H1 (cell line): Measurements from ENCODE around the gene CFAP44. TPM values are rescaled to one million over a fixed set of nuclear protein-coding genes. Genes with fewer than 3 reads are reported as not detected.

Experiments
- CTCF ChIA-PET: fragments of 300-600 bp; sonication (Branson Sonifier 250); formaldehyde crosslinking; loops from one replicate; lab custom pipeline; 2021; ENCODE audit not compliant: partially characterized antibody; lab: Charles Lee
- POLR2A ChIA-PET: fragments of 300-600 bp; sonication (Branson Sonifier 250); formaldehyde crosslinking; loops from one replicate; lab custom pipeline; 2021; ENCODE audit warnings: inconsistent platforms; ENCODE audit not compliant: partially characterized antibody; lab: Charles Lee
- DNase-seq, 2 experiments: peaks; one replicate each; pipeline versions ENCODE4 v3.0.0 to v3.0.0-alpha.2; 2010 to 2022; ENCODE audit warnings: low spot score in 2 of 2, low read depth in 1 of 2, mixed read lengths in 1 of 2
- FAIRE-seq: peaks from 2 replicates; lab custom pipeline; 2011; peaks lifted over from hg19 to GRCh38; lab: Jason Lieb, UNC
- H2AFZ ChIP-seq: 2 replicates; pipeline ENCODE4 v1.8.1; 2012; ENCODE audit warnings: low read length, inconsistent platforms
- H2AK5ac ChIP-seq: 2 replicates; pipeline ENCODE4 v1.6.1; 2013; ENCODE audit warnings: low read depth, low read length
- H2BK120ac ChIP-seq: replicated peaks from 2 replicates; pipeline ENCODE3; 2013; ENCODE audit warnings: low read depth, low read length, inconsistent platforms
- H2BK12ac ChIP-seq: 2 replicates; pipeline ENCODE4 v1.6.1; 2013; ENCODE audit warnings: low read depth, low read length
- H2BK15ac ChIP-seq: 2 replicates; pipeline ENCODE4 v1.6.1; 2013; ENCODE audit warnings: low read length
- H2BK20ac ChIP-seq: 2 replicates; pipeline ENCODE4 v1.6.1; 2013; ENCODE audit warnings: low read length
- H2BK5ac ChIP-seq: 2 replicates; pipeline ENCODE4 v1.6.1; 2013; ENCODE audit warnings: low read depth, low read length
- H3K14ac ChIP-seq: 2 replicates; pipeline ENCODE4 v1.6.1; 2013; ENCODE audit warnings: inconsistent platforms; ENCODE audit not compliant: insufficient read length
- H3K18ac ChIP-seq: 2 replicates; pipeline ENCODE4 v1.6.1; 2013; ENCODE audit warnings: low read length; ENCODE audit errors: extremely low read depth
- H3K23ac ChIP-seq: 2 replicates; pipeline ENCODE4 v1.6.1; 2013; ENCODE audit warnings: inconsistent platforms; ENCODE audit not compliant: insufficient read length
- H3K23me2 ChIP-seq: 2 replicates; pipeline ENCODE4 v1.6.1; 2013; ENCODE audit warnings: low read depth, low read length
- H3K27ac ChIP-seq: 2 replicates; pipeline ENCODE4 v1.6.1; 2011; ENCODE audit warnings: low read depth, low read length, inconsistent platforms
- H3K27me3 ChIP-seq, 4 experiments: replicated peaks in 1 of 4; 1 replicate in 1 of 4; 2 replicates in 3 of 4; pipeline versions ENCODE4 v1.6.1 to v1.8.1; 2011 to 2013; ENCODE audit warnings: low read length in 3 of 4, mild to moderate bottlenecking in 3 of 4, inconsistent platforms in 2 of 4, mixed read lengths in 2 of 4, moderate library complexity in 1 of 4; ENCODE audit not compliant: control insufficient read depth in 3 of 4, insufficient read depth in 3 of 4; ENCODE audit errors: extremely low read depth in 1 of 4
- H3K36me3 ChIP-seq, 4 experiments: 2 replicates each; pipeline versions ENCODE4 v1.6.1 to v1.8.1; 2011 to 2013; ENCODE audit warnings: mild to moderate bottlenecking in 4 of 4, low read length in 3 of 4, moderate library complexity in 2 of 4, control low read depth in 1 of 4, inconsistent platforms in 1 of 4; ENCODE audit not compliant: insufficient read depth in 4 of 4, control insufficient read depth in 2 of 4
- H3K4ac ChIP-seq: replicated peaks from 2 replicates; pipeline ENCODE3; 2013; ENCODE audit warnings: low read length, low read depth, mixed read lengths, inconsistent platforms; ENCODE audit not compliant: insufficient read length
- H3K4me1 ChIP-seq, 4 experiments: replicated peaks in 1 of 4; 1 replicate in 1 of 4; 2 replicates in 3 of 4; pipeline versions ENCODE4 v1.6.1 to v1.8.1; 2011 to 2013; ENCODE audit warnings: low read length in 3 of 4, inconsistent platforms in 2 of 4, mixed read lengths in 1 of 4; ENCODE audit not compliant: insufficient read depth in 4 of 4, control insufficient read depth in 3 of 4
- H3K4me2 ChIP-seq, 2 experiments: 2 replicates each; pipeline versions ENCODE4 v1.6.1 to v1.8.1; 2011 to 2013; ENCODE audit warnings: low read depth in 2 of 2, low read length in 2 of 2, control low read depth in 1 of 2, inconsistent platforms in 1 of 2, mild to moderate bottlenecking in 1 of 2; ENCODE audit not compliant: insufficient read depth in 1 of 2
- H3K4me3 ChIP-seq, 4 experiments: fragments of 200-600, 300-600 bp in 1 of 4; sonication (generic), shearing (Covaris generic), sonication (Bioruptor Twin) in 1 of 4; 2 replicates each; pipeline versions ENCODE4 v1.5.1 to v1.8.1; 2011 to 2016; ENCODE audit warnings: low read length in 4 of 4, low read depth in 3 of 4, control low read depth in 2 of 4, inconsistent platforms in 2 of 4, mild to moderate bottlenecking in 2 of 4, mixed read lengths in 1 of 4, moderate library complexity in 1 of 4; ENCODE audit not compliant: insufficient read depth in 2 of 4; ENCODE audit errors: extremely low read depth in 1 of 4
- H3K56ac ChIP-seq: replicated peaks from 2 replicates; pipeline ENCODE3; 2013; ENCODE audit warnings: low read depth, mild to moderate bottlenecking, mixed read lengths, low read length, inconsistent platforms; ENCODE audit not compliant: insufficient read length
- H3K79me1 ChIP-seq: 2 replicates; pipeline ENCODE4 v1.6.1; 2013; ENCODE audit warnings: low read depth, low read length, control low read depth
- H3K79me2 ChIP-seq, 2 experiments: 2 replicates each; pipeline versions ENCODE4 v1.6.1 to v1.8.1; 2012 to 2013; ENCODE audit warnings: low read length in 2 of 2, mild to moderate bottlenecking in 2 of 2, inconsistent platforms in 1 of 2; ENCODE audit not compliant: insufficient read depth in 2 of 2, control insufficient read depth in 1 of 2
- H3K9ac ChIP-seq, 4 experiments: replicated peaks in 1 of 4; 1 replicate in 1 of 4; 2 replicates in 3 of 4; pipeline versions ENCODE4 v1.6.1 to v1.8.1; 2011 to 2013; ENCODE audit warnings: low read depth in 3 of 4, low read length in 3 of 4, control low read depth in 2 of 4, mild to moderate bottlenecking in 2 of 4, moderate library complexity in 2 of 4, inconsistent platforms in 1 of 4; ENCODE audit errors: extremely low read depth in 1 of 4
- H3K9me3 ChIP-seq, 2 experiments: 2 replicates each; pipeline versions ENCODE4 v1.6.1 to v1.8.1; 2012 to 2013; ENCODE audit warnings: mild to moderate bottlenecking in 2 of 2, moderate library complexity in 2 of 2, control low read depth in 1 of 2, inconsistent platforms in 1 of 2, low read depth in 1 of 2, low read length in 1 of 2, mixed read lengths in 1 of 2; ENCODE audit not compliant: insufficient read depth in 2 of 2
- H4K20me1 ChIP-seq, 2 experiments: replicated peaks in 1 of 2; 2 replicates each; pipeline versions ENCODE3 to v1.8.1; 2011 to 2013; ENCODE audit warnings: inconsistent platforms in 2 of 2, low read length in 2 of 2, mild to moderate bottlenecking in 1 of 2; ENCODE audit not compliant: insufficient read depth in 2 of 2, control insufficient read depth in 1 of 2
- H4K5ac ChIP-seq: 2 replicates; pipeline ENCODE4 v1.6.1; 2013; ENCODE audit warnings: low read length, low read depth, mixed read lengths, inconsistent platforms; ENCODE audit not compliant: insufficient read length
- H4K8ac ChIP-seq: 2 replicates; pipeline ENCODE4 v1.8.0; 2013; ENCODE audit warnings: mild to moderate bottlenecking, moderate library complexity, low read length, inconsistent platforms; ENCODE audit not compliant: insufficient read depth; ENCODE audit errors: extremely low read depth
- H4K91ac ChIP-seq: replicated peaks from 2 replicates; pipeline ENCODE3; 2013; ENCODE audit warnings: low read length, mixed read lengths, inconsistent platforms; ENCODE audit not compliant: insufficient read length
- ASH2L ChIP-seq: fragments of 200-600, 300-600 bp; sonication (generic); IDR thresholded peaks from one replicate; pipeline ENCODE4 v1.7.1; 2017; ENCODE audit warnings: low read length
- BACH1 ChIP-seq: IDR thresholded peaks from 2 replicates; pipeline ENCODE4 v1.6.1; 2012; ENCODE audit warnings: low read length, improper control_type of control experiment
- BRCA1 ChIP-seq: IDR thresholded peaks from 2 replicates; pipeline ENCODE4 v1.6.1; 2012; ENCODE audit warnings: low read depth, low read length, improper control_type of control experiment
- CEBPB ChIP-seq: IDR thresholded peaks from 2 replicates; pipeline ENCODE4 v1.6.1; 2012; ENCODE audit warnings: low read depth, low read length
- CHD2 ChIP-seq: IDR thresholded peaks from 2 replicates; pipeline ENCODE4 v1.6.1; 2012; ENCODE audit warnings: low read length, improper control_type of control experiment
- EGR1 ChIP-seq: IDR thresholded peaks from 2 replicates; pipeline ENCODE4 v1.6.1; 2011; ENCODE audit warnings: low read depth, low read length, borderline replicate concordance
- HDAC6 ChIP-seq: IDR thresholded peaks from one replicate; pipeline ENCODE4 v1.7.1; 2012; ENCODE audit warnings: low read depth, mild to moderate bottlenecking, inconsistent platforms, low read length, moderate library complexity
- JUN ChIP-seq: IDR thresholded peaks from 2 replicates; pipeline ENCODE4 v1.6.1; 2011; ENCODE audit warnings: low read depth, mild to moderate bottlenecking, improper control_type of control experiment, low read length
- JUND ChIP-seq: IDR thresholded peaks from 2 replicates; pipeline ENCODE4 v1.6.1; 2011; ENCODE audit warnings: mild to moderate bottlenecking, improper control_type of control experiment, low read length
- MAFK ChIP-seq: IDR thresholded peaks from 2 replicates; pipeline ENCODE4 v1.6.1; 2012; ENCODE audit warnings: low read depth, mild to moderate bottlenecking, improper control_type of control experiment, low read length
- POLR2AphosphoS5 ChIP-seq: IDR thresholded peaks from 2 replicates; pipeline ENCODE4 v1.6.1; 2011; ENCODE audit warnings: low read depth, low read length
- POU5F1 ChIP-seq: IDR thresholded peaks from 2 replicates; pipeline ENCODE4 v1.6.1; 2011; ENCODE audit warnings: low read depth, mild to moderate bottlenecking, low read length, moderate library complexity
- SIN3A ChIP-seq, 2 experiments: IDR thresholded peaks in 1 of 2; conservative IDR thresholded peaks in 1 of 2; 2 replicates each; pipeline ENCODE4 v1.6.1; 2011 to 2012; ENCODE audit warnings: low read length in 2 of 2, improper control_type of control experiment in 1 of 2, low read depth in 1 of 2, mild to moderate bottlenecking in 1 of 2
- SRF ChIP-seq: IDR thresholded peaks from 2 replicates; pipeline ENCODE4 v1.6.1; 2011; ENCODE audit warnings: mild to moderate bottlenecking, low read depth, low read length, moderate library complexity
- WGBS, 2 experiments: shearing (Covaris generic) in 1 of 2; methylation state at CpG; one replicate each; pipeline versions ENCODE4 v1.1.6 to v1.1.7; 2013 to 2015; ENCODE audit warnings: low lambda C conversion rate in 2 of 2, mixed read lengths in 2 of 2, inconsistent platforms in 1 of 2, low coverage in 1 of 2, missing lambda C conversion rate in 1 of 2; ENCODE audit not compliant: insufficient replicate concordance in 2 of 2, insufficient coverage in 1 of 2, insufficient read length in 1 of 2; ENCODE audit errors: extremely low coverage in 1 of 2, missing lambda C conversion rate in 1 of 2; 5-methylcytosine and 5-hydroxymethylcytosine counted together
- polyA plus RNA-seq, 7 experiments: library from polyadenylated mRNA; depleted of rRNA in 3 of 7; stranded (reverse) in 5 of 7; unstranded in 2 of 7; fragments of >200 nt in 5 of 7; fragments of 200-250 nt in 2 of 7; gene quantifications; 1 replicate in 5 of 7; 2 replicates in 1 of 7; 4 replicates in 1 of 7; pipeline versions ENCODE4 v1.2.1 to v1.2.3, GENCODE V29; 2011 to 2013; ENCODE audit warnings: missing spikeins in 2 of 7, mixed read lengths in 2 of 7
- total RNA-seq: library from RNA; stranded (reverse); fragmentation: NEBNext Ultra II Directional; extraction: Animal tissue kit (Norgen Biotek cat#: 25700); gene quantifications from 2 replicates; pipeline ENCODE4 v1.2.1, GENCODE V29; 2021
- TF ChIP-seq, protein P1 (sequence below): IDR thresholded peaks from 2 replicates; pipeline ENCODE4 v1.6.1; 2012; ENCODE audit warnings: inconsistent platforms
- TF ChIP-seq, protein P2 (sequence below): IDR thresholded peaks from 2 replicates; pipeline ENCODE4 v1.6.1; 2012; ENCODE audit warnings: inconsistent platforms

CFAP44 gene
- total and polyA plus RNA-seq, 2 of the 8 experiments (the other 6 are each of a cell fraction or from before 2014, with no cell fraction given) = 0.45 to 0.60 TPM

DNA sequence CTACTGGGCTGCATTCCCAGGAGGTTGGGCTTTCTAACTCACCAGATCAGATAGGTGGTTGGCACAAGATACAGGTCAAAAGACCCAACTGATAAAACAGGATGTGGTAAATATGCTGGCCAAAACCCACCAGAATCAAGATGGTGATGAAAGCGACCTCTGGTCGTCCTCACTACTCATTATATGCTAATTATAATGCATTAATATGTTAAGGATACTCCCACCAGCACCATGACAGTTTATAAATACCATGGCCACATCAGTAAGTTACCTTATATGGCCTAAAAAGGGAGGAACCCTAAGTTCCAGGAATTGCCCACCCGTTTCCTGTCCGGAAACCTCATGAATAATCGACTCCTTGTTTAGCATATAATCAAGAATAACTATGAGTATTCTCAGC lies 31.6 kb downstream of the CFAP44 start:
- Histone ChIP-seq H4K8ac (no peak overlapping the region), H3K27ac (no peak overlapping the region), H3K9me3 (no peaks in the 10 kb centered on the region), H2BK20ac (no peak overlapping the region), H2BK12ac (no peak overlapping the region), H4K20me1 (no peaks in the 10 kb centered on the region), H3K79me1 (no peaks in the 10 kb centered on the region), H3K56ac (no peak overlapping the region), H3K18ac (no peak overlapping the region), H3K23me2 (no peaks in the 10 kb centered on the region), H3K79me2 (no peaks in the 10 kb centered on the region), H2BK15ac (no peak overlapping the region), H3K4me2 (no peak overlapping the region), H3K4ac (no peak overlapping the region), H2AFZ (no peak overlapping the region), H3K36me3 (no peaks in the 10 kb centered on the region; a peak in 1 of 8 replicates), H2BK5ac (no peak overlapping the region), H3K4me1 (no peaks in the 10 kb centered on the region), H2BK120ac (no peak overlapping the region), H4K91ac (no peak overlapping the region), H3K23ac (no peak overlapping the region), H2AK5ac (no peak overlapping the region), H4K5ac (no peak overlapping the region), H3K14ac (no peak overlapping the region), H3K9ac (no peak overlapping the region), H3K27me3 (no peaks in the 10 kb centered on the region), H3K4me3 (no peak overlapping the region)
- FAIRE-seq = no peak
- ChIA-PET CTCF (no interaction called here), POLR2A (no interaction called here)
- no peak for DNase-seq
- WGBS, 2 experiments = 92% methylated on average over 5 of the region's 5 CpGs; no CpG with 5 or more reads in 1 of the 2 experiments
- TF ChIP-seq HDAC6 = no peak
- no peak for TF ChIP-seq SRF
- no peak for TF ChIP-seq MAFK
- TF ChIP-seq POU5F1 = no peak
- no peak for TF ChIP-seq JUN
- no peak for TF ChIP-seq EGR1
- no peak for TF ChIP-seq CHD2
- TF ChIP-seq BACH1 = no peak
- TF ChIP-seq JUND = no peak
- TF ChIP-seq SIN3A (conservative IDR thresholded peaks at IDR 0.05 in 1 of 2, IDR thresholded peaks at IDR 0.05 in 1 of 2; ENCODE audit: low read depth in 1 of 2, low read length in 2 of 2) = no peak
- no peak for TF ChIP-seq CEBPB
- no peak for TF ChIP-seq BRCA1
- TF ChIP-seq POLR2AphosphoS5 = no peak
- no peak for TF ChIP-seq ASH2L
- TF ChIP-seq, protein P1, sequence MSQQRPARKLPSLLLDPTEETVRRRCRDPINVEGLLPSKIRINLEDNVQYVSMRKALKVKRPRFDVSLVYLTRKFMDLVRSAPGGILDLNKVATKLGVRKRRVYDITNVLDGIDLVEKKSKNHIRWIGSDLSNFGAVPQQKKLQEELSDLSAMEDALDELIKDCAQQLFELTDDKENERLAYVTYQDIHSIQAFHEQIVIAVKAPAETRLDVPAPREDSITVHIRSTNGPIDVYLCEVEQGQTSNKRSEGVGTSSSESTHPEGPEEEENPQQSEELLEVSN = no peak
- TF ChIP-seq, protein P2, sequence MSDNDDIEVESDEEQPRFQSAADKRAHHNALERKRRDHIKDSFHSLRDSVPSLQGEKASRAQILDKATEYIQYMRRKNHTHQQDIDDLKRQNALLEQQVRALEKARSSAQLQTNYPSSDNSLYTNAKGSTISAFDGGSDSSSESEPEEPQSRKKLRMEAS = no peak
